NT2/D1 (cell line): ENCODE data around the gene DHX8.

ENCODE experiments used
- DNase-seq: peaks from one replicate; pipeline ENCODE4 v3.0.0-alpha.2; 2011; ENCODE audit warnings: low read depth, low spot score
- H3K27me3 ChIP-seq: 2 replicates; pipeline ENCODE4 v1.6.0; 2011; ENCODE audit warnings: mild to moderate bottlenecking; ENCODE audit not compliant: insufficient read length, insufficient read depth
- H3K36me3 ChIP-seq: 2 replicates; pipeline ENCODE4 v1.6.1; 2011; ENCODE audit warnings: mild to moderate bottlenecking, low read length, mixed read lengths; ENCODE audit not compliant: insufficient read depth, insufficient read length
- H3K4me1 ChIP-seq: 2 replicates; pipeline ENCODE4 v1.5.1; 2011; ENCODE audit not compliant: insufficient read depth, insufficient read length
- H3K4me3 ChIP-seq: 2 replicates; pipeline ENCODE4 v1.5.1; 2011; ENCODE audit warnings: low read depth; ENCODE audit not compliant: insufficient read length
- H3K9ac ChIP-seq: 2 replicates; pipeline ENCODE4 v1.6.0; 2011; ENCODE audit warnings: low read depth; ENCODE audit not compliant: insufficient read length
- H3K9me3 ChIP-seq: 2 replicates; pipeline ENCODE4 v1.5.1; 2011; ENCODE audit warnings: mild to moderate bottlenecking, low read length; ENCODE audit not compliant: insufficient read depth
- SUZ12 ChIP-seq: IDR thresholded peaks from 2 replicates; pipeline ENCODE4 v1.6.1; 2011; ENCODE audit not compliant: insufficient read length, insufficient read depth; ENCODE audit errors: extremely low read depth
- YY1 ChIP-seq: IDR thresholded peaks from 2 replicates; pipeline ENCODE4 v1.6.1; 2011; ENCODE audit not compliant: insufficient read length, insufficient read depth
- ZNF274 ChIP-seq: IDR thresholded peaks from 2 replicates; pipeline ENCODE4 v1.6.1; 2011; ENCODE audit warnings: mild to moderate bottlenecking, low read depth, low read length

DHX8 gene

GRCh38 chr17:43463241-43463640, 20.5 kb upstream of the DHX8 start:
- H3K36me3 ChIP-seq = no peaks in the 10 kb centered on the region
- H3K4me3 ChIP-seq = no peak overlapping the region
- no peak for TF ChIP-seq ZNF274
- TF ChIP-seq YY1 = no peak
- no peak for TF ChIP-seq SUZ12
- H3K27me3 ChIP-seq = no peaks in the 10 kb centered on the region
- no peaks in the 10 kb centered on the region for H3K9me3 ChIP-seq
- peaks cover 9% of the 10 kb centered on the region for H3K4me1 ChIP-seq
- DNase-seq = no peak
- H3K9ac ChIP-seq = no peak overlapping the region

GRCh38 chr17:43464046-43464445, 19.7 kb upstream of the DHX8 start:
- H3K36me3 ChIP-seq = no peaks in the 10 kb centered on the region
- H3K9ac ChIP-seq = no peak overlapping the region

GRCh38 chr17:43465049-43465448, 18.7 kb upstream of the DHX8 start:
- H3K9ac ChIP-seq = no peak overlapping the region
- H3K36me3 ChIP-seq = no peaks in the 10 kb centered on the region
- no peak for DNase-seq
- H3K9me3 ChIP-seq = no peaks in the 10 kb centered on the region
- no peak overlapping the region for H3K4me3 ChIP-seq
- no peaks in the 10 kb centered on the region for H3K27me3 ChIP-seq
- H3K4me1 ChIP-seq = peaks cover 2% of the 10 kb centered on the region
- TF ChIP-seq YY1 (no peak), SUZ12 (no peak), ZNF274 (no peak)

More at GRCh38 chr17:43464046-43464445, 19.7 kb upstream of the DHX8 start:
- no peak for DNase-seq
- no peak for TF ChIP-seq ZNF274
- no peak for TF ChIP-seq SUZ12
- no peak for TF ChIP-seq YY1
- Histone ChIP-seq H3K4me3 (no peak overlapping the region), H3K9me3 (no peaks in the 10 kb centered on the region), H3K27me3 (no peaks in the 10 kb centered on the region), H3K4me1 (peaks cover 2% of the 10 kb centered on the region)

GRCh38 chr17:43467981-43468581, 15.7 kb upstream of the DHX8 start:
- Histone ChIP-seq H3K27me3 (no peaks in the 10 kb centered on the region), H3K4me1 (peaks cover 2% of the 10 kb centered on the region), H3K9me3 (no peaks in the 10 kb centered on the region), H3K9ac (no peak overlapping the region), H3K4me3 (no peak overlapping the region), H3K36me3 (no peaks in the 10 kb centered on the region)
- no peak for DNase-seq
- TF ChIP-seq YY1 (no peak), ZNF274 (no peak), SUZ12 (no peak)

GRCh38 chr17:43468691-43469139, 15.1 kb upstream of the DHX8 start:
- Histone ChIP-seq H3K9ac (no peak overlapping the region), H3K4me1 (peaks cover 2% of the 10 kb centered on the region), H3K36me3 (no peaks in the 10 kb centered on the region), H3K9me3 (no peaks in the 10 kb centered on the region), H3K4me3 (no peak overlapping the region), H3K27me3 (no peaks in the 10 kb centered on the region)
- TF ChIP-seq YY1 = no peak
- no peak for TF ChIP-seq ZNF274
- no peak for TF ChIP-seq SUZ12
- no peak for DNase-seq

GRCh38 chr17:43469145-43469544, 14.6 kb upstream of the DHX8 start:
- H3K27me3 ChIP-seq = no peaks in the 10 kb centered on the region
- H3K4me3 ChIP-seq = no peak overlapping the region
- H3K9ac ChIP-seq = no peak overlapping the region
- no peak for DNase-seq
- H3K9me3 ChIP-seq = no peaks in the 10 kb centered on the region
- TF ChIP-seq ZNF274 (no peak), YY1 (no peak), SUZ12 (no peak)
- H3K36me3 ChIP-seq = no peaks in the 10 kb centered on the region
- peaks cover 2% of the 10 kb centered on the region for H3K4me1 ChIP-seq

- no peaks in the 10 kb centered on the region for H3K4me1 ChIP-seq
- H3K36me3 ChIP-seq = no peaks in the 10 kb centered on the region
- no peaks in the 10 kb centered on the region for H3K9me3 ChIP-seq
- TF ChIP-seq YY1 = no peak
- TF ChIP-seq ZNF274 = no peak
- no peak for TF ChIP-seq SUZ12
- no peak overlapping the region for H3K4me3 ChIP-seq
- DNase-seq = no peak
- H3K27me3 ChIP-seq = no peaks in the 10 kb centered on the region
- H3K9ac ChIP-seq = no peak overlapping the region
Measured at GRCh38 chr17:43471585-43472160, 12.1 kb upstream of the DHX8 start.
